Stimulated activated naive CD8-positive, alpha-beta T cell treated with anti-CD3 and anti-CD28 coated beads, Interleukin-15, Interleukin-2, amounts not matched to agents 100 ng/mL and 50 ng/mL, for 24 hours (primary cell): Measurements from ENCODE around the gene BARX2.
A peak's percentile ranks its signal among the peaks of the same experiment; 100 is the strongest.
"Not testable (repeated sequence)": the region's sequence is repeated elsewhere in the genome, so short reads cannot be mapped to it uniquely, and the experiment has no call there.

Experiments used
- H3K27ac Mint-ChIP-seq: one replicate; pipeline ENCODE4 v1.8.0; 2021; ENCODE audit warnings: mild to moderate bottlenecking, mixed read lengths
- H3K27me3 Mint-ChIP-seq: one replicate; pipeline ENCODE4 v1.8.0; 2021; ENCODE audit warnings: mixed read lengths
- H3K36me3 Mint-ChIP-seq: one replicate; pipeline ENCODE4 v1.8.0; 2021; ENCODE audit warnings: low read depth, mixed read lengths
- H3K4me1 Mint-ChIP-seq: one replicate; pipeline ENCODE4 v1.8.0; 2021; ENCODE audit warnings: low read depth, mixed read lengths
- H3K4me3 Mint-ChIP-seq: one replicate; pipeline ENCODE4 v1.8.0; 2021; ENCODE audit warnings: mild to moderate bottlenecking, mixed read lengths
- H3K9me3 Mint-ChIP-seq: one replicate; pipeline ENCODE4 v1.8.0; 2021; ENCODE audit warnings: mixed read lengths

The BARX2 gene

GRCh38 chr11:129375751-129376657 is at the start of gene BARX2:
TSS of gene BARX2 (plus strand) at chr11:129375848. CDS start at chr11:129376036, 188 bp downstream.
- Mint-ChIP-seq H3K4me1 (peaks cover 32% of the 10 kb centered on the region), H3K27me3 (peaks cover 83% of the 10 kb centered on the region), H3K9me3 (no peaks in the 10 kb centered on the region), H3K4me3 (peak within 1 kb of the TSS; percentile 73), H3K36me3 (no peaks in the 10 kb centered on the region), H3K27ac (no peak within 1 kb of the TSS)

- no peak overlapping the region for H3K4me3 Mint-ChIP-seq
- H3K4me1 Mint-ChIP-seq, result no peaks in the 10 kb centered on the region
- H3K36me3 Mint-ChIP-seq, result no peaks in the 10 kb centered on the region
- H3K9me3 Mint-ChIP-seq, result no peaks in the 10 kb centered on the region
- no peak overlapping the region for H3K27ac Mint-ChIP-seq
- no peaks in the 10 kb centered on the region for H3K27me3 Mint-ChIP-seq
Measured at GRCh38 chr11:129326921-129327320, 48.7 kb upstream of the BARX2 start.

- H3K4me3 Mint-ChIP-seq, H3K27me3 Mint-ChIP-seq, H3K36me3 Mint-ChIP-seq, H3K4me1 Mint-ChIP-seq, H3K9me3 Mint-ChIP-seq, H3K27ac Mint-ChIP-seq: not testable (repeated sequence)
Measured at GRCh38 chr11:129327708-129328107, 47.9 kb upstream of the BARX2 start.

- no peaks in the 10 kb centered on the region for H3K36me3 Mint-ChIP-seq
- no peaks in the 10 kb centered on the region for H3K27me3 Mint-ChIP-seq
- no peak overlapping the region for H3K4me3 Mint-ChIP-seq
- H3K9me3 Mint-ChIP-seq, result no peaks in the 10 kb centered on the region
- no peaks in the 10 kb centered on the region for H3K4me1 Mint-ChIP-seq
- no peak overlapping the region for H3K27ac Mint-ChIP-seq
Measured at GRCh38 chr11:129328756-129329155, 46.9 kb upstream of the BARX2 start.

GRCh38 chr11:129331217-129331616 is 44.4 kb upstream of the BARX2 start:
- Mint-ChIP-seq H3K36me3 (no peaks in the 10 kb centered on the region), H3K9me3 (no peaks in the 10 kb centered on the region), H3K4me3 (no peak overlapping the region), H3K4me1 (no peaks in the 10 kb centered on the region), H3K27ac (no peak overlapping the region), H3K27me3 (no peaks in the 10 kb centered on the region)

GRCh38 chr11:129331871-129332274 is 43.8 kb upstream of the BARX2 start:
- Mint-ChIP-seq H3K4me3 (no peak overlapping the region), H3K9me3 (no peaks in the 10 kb centered on the region), H3K4me1 (no peaks in the 10 kb centered on the region), H3K36me3 (no peaks in the 10 kb centered on the region), H3K27me3 (no peaks in the 10 kb centered on the region), H3K27ac (no peak overlapping the region)

- no peak overlapping the region for H3K27ac Mint-ChIP-seq
- no peaks in the 10 kb centered on the region for H3K9me3 Mint-ChIP-seq
- no peaks in the 10 kb centered on the region for H3K36me3 Mint-ChIP-seq
- no peak overlapping the region for H3K4me3 Mint-ChIP-seq
- H3K27me3 Mint-ChIP-seq, result no peaks in the 10 kb centered on the region
- no peaks in the 10 kb centered on the region for H3K4me1 Mint-ChIP-seq
Measured at GRCh38 chr11:129333873-129334272, 41.8 kb upstream of the BARX2 start.

GRCh38 chr11:129344301-129344940 is 31.2 kb upstream of the BARX2 start:
- H3K4me3 Mint-ChIP-seq, H3K36me3 Mint-ChIP-seq, H3K4me1 Mint-ChIP-seq, H3K9me3 Mint-ChIP-seq, H3K27me3 Mint-ChIP-seq, H3K27ac Mint-ChIP-seq: not testable (repeated sequence)

- Mint-ChIP-seq H3K27ac (no peak overlapping the region), H3K9me3 (peaks cover 6% of the 10 kb centered on the region), H3K4me3 (no peak overlapping the region), H3K4me1 (no peaks in the 10 kb centered on the region), H3K27me3 (no peaks in the 10 kb centered on the region), H3K36me3 (no peaks in the 10 kb centered on the region)
Measured at GRCh38 chr11:129346916-129347315, 28.7 kb upstream of the BARX2 start.

- Mint-ChIP-seq H3K27ac (no peak overlapping the region), H3K9me3 (peaks cover 6% of the 10 kb centered on the region), H3K27me3 (no peaks in the 10 kb centered on the region), H3K36me3 (no peaks in the 10 kb centered on the region), H3K4me1 (no peaks in the 10 kb centered on the region), H3K4me3 (no peak overlapping the region)
Measured at GRCh38 chr11:129348813-129349212, 26.8 kb upstream of the BARX2 start.

GRCh38 chr11:129352676-129353075 is 23.0 kb upstream of the BARX2 start:
- Mint-ChIP-seq H3K36me3 (no peaks in the 10 kb centered on the region), H3K4me1 (no peaks in the 10 kb centered on the region), H3K27me3 (no peaks in the 10 kb centered on the region), H3K9me3 (no peaks in the 10 kb centered on the region), H3K4me3 (no peak overlapping the region), H3K27ac (no peak overlapping the region)

GRCh38 chr11:129354691-129355090 is 21.0 kb upstream of the BARX2 start:
- Mint-ChIP-seq H3K4me1 (no peaks in the 10 kb centered on the region), H3K27ac (no peak overlapping the region), H3K4me3 (no peak overlapping the region), H3K9me3 (peaks cover 5% of the 10 kb centered on the region), H3K36me3 (no peaks in the 10 kb centered on the region), H3K27me3 (peaks cover 6% of the 10 kb centered on the region)

GRCh38 chr11:129359748-129360147 is 15.9 kb upstream of the BARX2 start:
- H3K27me3 Mint-ChIP-seq, result peaks cover 8% of the 10 kb centered on the region
- H3K9me3 Mint-ChIP-seq, result peaks cover 7% of the 10 kb centered on the region
- H3K4me1 Mint-ChIP-seq, result no peaks in the 10 kb centered on the region
- no peak overlapping the region for H3K4me3 Mint-ChIP-seq
- no peaks in the 10 kb centered on the region for H3K36me3 Mint-ChIP-seq
- H3K27ac Mint-ChIP-seq, result no peak overlapping the region

- peaks cover 41% of the 10 kb centered on the region for H3K27me3 Mint-ChIP-seq
- no peaks in the 10 kb centered on the region for H3K4me1 Mint-ChIP-seq
- H3K36me3 Mint-ChIP-seq, result no peaks in the 10 kb centered on the region
- H3K9me3 Mint-ChIP-seq, result peaks cover 7% of the 10 kb centered on the region
- H3K27ac Mint-ChIP-seq, result no peak overlapping the region
- no peak overlapping the region for H3K4me3 Mint-ChIP-seq
Measured at GRCh38 chr11:129364143-129364654, 11.4 kb upstream of the BARX2 start.

- H3K27me3 Mint-ChIP-seq, result peaks cover 50% of the 10 kb centered on the region
- H3K4me3 Mint-ChIP-seq, result no peak overlapping the region
- no peaks in the 10 kb centered on the region for H3K9me3 Mint-ChIP-seq
- H3K4me1 Mint-ChIP-seq, result no peaks in the 10 kb centered on the region
- H3K36me3 Mint-ChIP-seq, result no peaks in the 10 kb centered on the region
- no peak overlapping the region for H3K27ac Mint-ChIP-seq
Measured at GRCh38 chr11:129365816-129366215, 9.8 kb upstream of the BARX2 start.
